ENCODE results near the gene PEMT.

PEMT gene

GRCh38 chr17:17553217-17554195 lies 38.0 kb downstream of the PEMT start:
- no peak for DNase-seq (ENCODE audit: low read depth in 3 of 3)

- DNase-seq (ENCODE audit: low read depth in 3 of 3), result no peak
Measured at GRCh38 chr17:17552351-17553216, 38.9 kb downstream of the PEMT start.

GRCh38 chr17:17551361-17551760 lies 40.1 kb downstream of the PEMT start:
- no peak for DNase-seq (ENCODE audit: low read depth in 3 of 3)

- no peak for DNase-seq (ENCODE audit: low read depth in 3 of 3)
Measured at GRCh38 chr17:17549732-17550366, 41.7 kb downstream of the PEMT start.

- DNase-seq (ENCODE audit: low read depth in 3 of 3), result no peak
Measured at GRCh38 chr17:17548044-17548443, 43.5 kb downstream of the PEMT start.

- DNase-seq (ENCODE audit: low read depth in 3 of 3), result no peak
Measured at GRCh38 chr17:17547210-17547764, 44.2 kb downstream of the PEMT start.

GRCh38 chr17:17546399-17547185 lies 44.9 kb downstream of the PEMT start:
- DNase-seq (ENCODE audit: low read depth in 3 of 3), result no peak

GRCh38 chr17:17545984-17546383 lies 45.5 kb downstream of the PEMT start:
- no peak for DNase-seq (ENCODE audit: low read depth in 3 of 3)

GRCh38 chr17:17545031-17545820 lies 46.3 kb downstream of the PEMT start:
- DNase-seq (ENCODE audit: low read depth in 3 of 3), result no peak

- DNase-seq (ENCODE audit: low read depth in 3 of 3), result no peak
Measured at GRCh38 chr17:17542906-17543635, 48.4 kb downstream of the PEMT start.

GRCh38 chr17:17541640-17542001 lies 49.9 kb downstream of the PEMT start:
- no peak for DNase-seq (ENCODE audit: low read depth in 3 of 3)

GRCh38 chr17:17540935-17541639 lies 50.4 kb downstream of the PEMT start:
- DNase-seq (ENCODE audit: low read depth in 3 of 3), result no peak

- no peak for DNase-seq (ENCODE audit: low read depth in 3 of 3)
Measured at GRCh38 chr17:17540278-17540906, 51.1 kb downstream of the PEMT start.

- no peak for DNase-seq (ENCODE audit: low read depth in 3 of 3)
Measured at GRCh38 chr17:17539591-17539990, 51.9 kb downstream of the PEMT start.

GRCh38 chr17:17538417-17539391 lies 52.8 kb downstream of the PEMT start:
- DNase-seq (ENCODE audit: low read depth in 3 of 3), result no peak

GRCh38 chr17:17537311-17538099 lies 54.0 kb downstream of the PEMT start:
- DNase-seq (ENCODE audit: low read depth in 3 of 3), result no peak
